ENCODE results near the gene ZNF282. TPM values are rescaled to one million over a fixed set of nuclear protein-coding genes. Genes with fewer than 3 reads are reported as not detected.
"Not testable (repeated sequence)": the region's sequence is repeated elsewhere in the genome, so short reads cannot be mapped to it uniquely, and the experiment has no call there.

ZNF282 gene
- total RNA-seq, 1 donor from 2014 or later: 35.4 TPM

DNA sequence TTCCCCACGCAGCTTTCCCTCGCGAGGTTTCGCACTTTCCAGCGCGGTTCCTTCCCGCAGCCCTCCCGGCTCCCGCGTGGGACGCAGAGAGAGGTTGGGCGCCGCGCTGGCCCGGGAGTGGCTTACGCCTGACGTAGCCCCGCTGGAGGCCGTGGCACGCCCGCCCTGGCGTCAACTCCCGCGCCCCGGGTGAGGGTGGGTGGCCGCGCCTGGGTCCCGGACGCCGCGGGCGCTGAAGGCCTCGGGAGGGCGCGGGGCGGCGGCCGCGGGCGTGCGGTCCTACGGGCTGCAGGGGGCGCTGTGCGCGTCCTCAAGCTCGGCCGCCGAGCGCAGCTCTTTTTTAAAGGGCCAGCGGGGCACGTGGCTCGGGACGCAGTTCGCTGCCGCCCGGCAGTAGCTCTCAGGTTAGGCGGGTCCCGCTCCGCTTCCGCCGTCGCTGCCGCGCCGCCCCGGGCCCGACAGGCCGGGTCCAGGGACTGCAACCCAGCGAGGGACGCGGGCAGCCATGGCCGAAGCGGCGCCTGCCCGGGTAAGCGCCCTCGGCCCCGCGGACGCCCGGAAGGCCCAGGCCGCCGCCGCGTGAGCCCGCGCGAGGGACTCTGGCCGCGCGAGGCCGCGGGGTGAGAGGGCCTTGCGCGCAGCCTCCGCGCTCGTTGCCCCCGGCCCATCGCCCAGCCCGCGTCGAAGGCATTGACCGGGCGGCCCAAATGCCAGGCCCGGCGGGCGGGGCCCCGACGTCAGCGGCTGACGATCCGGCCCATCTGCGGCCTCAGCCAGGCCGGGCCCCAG is 66.7 kb downstream of the ZNF282 start, which contains the start of gene ZNF783:
Gene ZNF783, plus strand, starts transcription at position 368 of the 789 bp plus-strand sequence. Its CDS starts 138 bp downstream, at position 506.
- TF ChIP-seq, protein P1, sequence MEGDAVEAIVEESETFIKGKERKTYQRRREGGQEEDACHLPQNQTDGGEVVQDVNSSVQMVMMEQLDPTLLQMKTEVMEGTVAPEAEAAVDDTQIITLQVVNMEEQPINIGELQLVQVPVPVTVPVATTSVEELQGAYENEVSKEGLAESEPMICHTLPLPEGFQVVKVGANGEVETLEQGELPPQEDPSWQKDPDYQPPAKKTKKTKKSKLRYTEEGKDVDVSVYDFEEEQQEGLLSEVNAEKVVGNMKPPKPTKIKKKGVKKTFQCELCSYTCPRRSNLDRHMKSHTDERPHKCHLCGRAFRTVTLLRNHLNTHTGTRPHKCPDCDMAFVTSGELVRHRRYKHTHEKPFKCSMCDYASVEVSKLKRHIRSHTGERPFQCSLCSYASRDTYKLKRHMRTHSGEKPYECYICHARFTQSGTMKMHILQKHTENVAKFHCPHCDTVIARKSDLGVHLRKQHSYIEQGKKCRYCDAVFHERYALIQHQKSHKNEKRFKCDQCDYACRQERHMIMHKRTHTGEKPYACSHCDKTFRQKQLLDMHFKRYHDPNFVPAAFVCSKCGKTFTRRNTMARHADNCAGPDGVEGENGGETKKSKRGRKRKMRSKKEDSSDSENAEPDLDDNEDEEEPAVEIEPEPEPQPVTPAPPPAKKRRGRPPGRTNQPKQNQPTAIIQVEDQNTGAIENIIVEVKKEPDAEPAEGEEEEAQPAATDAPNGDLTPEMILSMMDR (conservative IDR thresholded peaks at IDR 0.05): peak; percentile 94
- Mint-ChIP-seq H3K27ac (peak within 1 kb of the TSS; percentile 88), H3K27me3 (no peaks in the 10 kb centered on the region), H3K4me3 (peak within 1 kb of the TSS; percentile 89), H3K9me3 (no peaks in the 10 kb centered on the region), H3K4me1 (ENCODE audit: unreplicated experiment) (no peaks in the 10 kb centered on the region), H3K36me3 (peaks cover 11% of the 10 kb centered on the region)
- peak; percentile 87 for DNase-seq (ENCODE audit: extremely low spot score, unreplicated experiment)

DNA sequence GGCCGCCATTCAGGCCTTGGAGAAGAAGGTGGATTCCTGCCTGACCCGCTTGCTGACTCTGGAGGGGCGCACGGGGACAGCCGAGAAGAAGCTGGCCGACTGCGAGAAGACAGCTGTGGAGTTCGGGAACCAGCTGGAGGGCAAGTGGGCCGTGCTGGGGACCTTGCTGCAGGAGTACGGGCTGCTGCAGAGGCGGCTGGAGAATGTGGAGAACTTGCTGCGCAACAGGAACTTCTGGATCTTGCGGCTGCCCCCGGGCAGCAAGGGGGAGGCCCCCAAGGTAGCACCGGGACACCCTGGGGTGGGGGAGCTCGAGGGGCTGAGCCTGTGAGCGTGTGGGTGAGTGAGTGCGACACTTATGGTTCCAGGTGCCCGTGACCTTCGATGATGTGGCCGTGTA is 71.1 kb downstream of the ZNF282 start:
- Mint-ChIP-seq H3K9me3 (no peaks in the 10 kb centered on the region), H3K27me3 (no peaks in the 10 kb centered on the region), H3K4me1 (ENCODE audit: unreplicated experiment) (no peaks in the 10 kb centered on the region), H3K27ac (no peak overlapping the region), H3K4me3 (no peak overlapping the region), H3K36me3 (peaks cover 28% of the 10 kb centered on the region)
- DNase-seq (ENCODE audit: extremely low spot score, unreplicated experiment): no peak
- TF ChIP-seq, protein P1 (conservative IDR thresholded peaks at IDR 0.05): no peak

DNA sequence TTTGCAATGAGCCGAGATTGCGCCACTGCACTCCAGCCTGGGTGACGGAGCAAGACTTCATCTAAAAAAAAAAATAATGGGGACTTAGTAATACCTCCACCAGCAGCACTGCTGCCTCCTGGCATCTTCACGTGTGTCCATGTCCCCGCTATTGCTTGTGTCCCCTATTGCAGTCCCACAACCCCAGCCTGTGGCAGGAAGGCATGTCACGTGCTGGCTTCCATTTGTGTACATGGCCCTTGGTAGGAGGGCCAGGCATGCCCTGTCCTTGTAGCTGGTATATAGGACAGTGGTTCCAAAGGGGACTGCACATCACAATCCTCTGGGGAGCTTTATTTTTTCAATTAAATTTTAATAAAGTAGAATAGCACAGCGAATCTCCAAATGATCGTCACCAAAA is 72.4 kb downstream of the ZNF282 start:
- DNase-seq (ENCODE audit: extremely low spot score, unreplicated experiment): no peak
- TF ChIP-seq, protein P1 (conservative IDR thresholded peaks at IDR 0.05): no peak
- H3K36me3 Mint-ChIP-seq: peaks cover 29% of the 10 kb centered on the region
- no peak overlapping the region for H3K27ac Mint-ChIP-seq
- H3K4me3 Mint-ChIP-seq: no peak overlapping the region
- H3K27me3 Mint-ChIP-seq: no peaks in the 10 kb centered on the region
- H3K4me1 Mint-ChIP-seq (ENCODE audit: unreplicated experiment): no peaks in the 10 kb centered on the region
- H3K9me3 Mint-ChIP-seq: no peaks in the 10 kb centered on the region

DNA sequence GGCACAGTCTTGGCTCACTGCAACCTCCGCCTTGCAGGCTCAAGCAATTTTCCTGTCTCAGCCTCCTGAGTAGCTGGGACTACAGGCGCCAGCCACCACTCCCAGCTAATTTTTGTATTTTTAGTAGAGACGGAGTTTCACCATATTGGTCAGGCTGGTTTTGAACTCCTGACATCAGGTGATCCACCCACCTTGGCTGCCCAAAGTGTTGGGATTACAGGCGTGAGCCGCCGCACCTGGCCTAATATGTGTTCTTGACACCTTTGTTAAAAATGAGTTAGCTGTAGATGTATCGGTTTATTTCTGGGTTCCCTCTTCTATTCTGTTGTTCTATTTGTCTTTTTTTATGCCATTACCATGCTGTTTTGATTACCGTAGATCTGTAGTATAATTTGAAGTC is 79.1 kb downstream of the ZNF282 start:
- not testable (repeated sequence) for H3K4me3 Mint-ChIP-seq; DNase-seq (ENCODE audit: extremely low spot score, unreplicated experiment); H3K27me3 Mint-ChIP-seq; H3K9me3 Mint-ChIP-seq; H3K4me1 Mint-ChIP-seq (ENCODE audit: unreplicated experiment); H3K27ac Mint-ChIP-seq
- peaks cover 27% of the 10 kb centered on the region for H3K36me3 Mint-ChIP-seq

Other genes with a start within 250 kb of the ZNF282 start
- 198 and 209 TPM in 2 replicates for gene PDIA4, start 167.0 kb upstream of the ZNF282 start, total RNA-seq (ENCODE audit: low replicate concordance)
- 12.6 and 13.3 TPM in 2 replicates for gene ZNF786, start 104.8 kb upstream of the ZNF282 start, total RNA-seq (ENCODE audit: low replicate concordance)
- gene ZNF425, start 69.2 kb upstream of the ZNF282 start, total RNA-seq (ENCODE audit: low replicate concordance): 4.5 and 7.0 TPM in 2 replicates
- 19.5 and 25.2 TPM in 2 replicates for gene ZNF398, start 48.1 kb upstream of the ZNF282 start, total RNA-seq (ENCODE audit: low replicate concordance)
- gene ZNF212, start 44.1 kb downstream of the ZNF282 start, total RNA-seq (ENCODE audit: low replicate concordance): 13.3 and 16.6 TPM in 2 replicates
- gene ZNF783, start 66.7 kb downstream of the ZNF282 start, total RNA-seq (ENCODE audit: low replicate concordance): 12.5 and 19.7 TPM in 2 replicates